NOMO-1 (cell line): ENCODE data around the gene VN1R5.

ENCODE experiments used
- DNase-seq, 2 experiments: peaks; one replicate each; lab custom pipeline; 2025; ENCODE audit not compliant: unreplicated experiment in 2 of 2; lab: John Stamatoyannopoulos, UW

VN1R5 gene

DNA sequence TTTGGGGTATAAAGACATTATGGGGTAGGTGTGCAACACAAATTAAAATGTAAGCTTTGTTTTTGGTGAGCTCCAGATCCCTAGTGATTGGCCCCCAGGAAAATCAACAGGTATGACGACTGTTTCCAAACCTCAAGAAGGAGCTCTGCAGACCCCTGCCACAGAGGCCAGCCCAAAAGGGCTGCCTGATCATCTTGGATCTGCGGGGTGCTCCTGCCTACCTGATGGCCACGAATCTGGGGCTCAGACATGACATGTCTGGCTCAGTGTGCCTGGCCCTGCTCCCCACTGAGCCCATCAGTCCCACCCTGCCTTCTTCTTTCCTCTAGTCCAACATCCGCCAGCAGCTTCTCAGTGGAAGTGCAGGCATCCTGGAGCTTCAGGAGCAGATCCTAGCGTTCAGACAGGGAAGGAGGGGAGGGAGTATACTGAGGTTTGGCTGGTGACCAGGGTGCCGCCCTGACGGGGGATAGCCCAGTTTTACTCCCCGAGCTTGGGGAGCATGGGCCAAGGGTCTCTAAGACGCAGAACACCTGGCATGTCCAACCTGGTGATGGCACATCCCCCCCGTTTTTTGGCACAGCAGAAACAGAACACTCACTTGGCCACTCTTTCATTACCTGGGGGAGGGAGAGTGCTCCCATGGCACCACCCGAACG, 44.0 kb downstream of the VN1R5 start:
- no peak for DNase-seq

DNA sequence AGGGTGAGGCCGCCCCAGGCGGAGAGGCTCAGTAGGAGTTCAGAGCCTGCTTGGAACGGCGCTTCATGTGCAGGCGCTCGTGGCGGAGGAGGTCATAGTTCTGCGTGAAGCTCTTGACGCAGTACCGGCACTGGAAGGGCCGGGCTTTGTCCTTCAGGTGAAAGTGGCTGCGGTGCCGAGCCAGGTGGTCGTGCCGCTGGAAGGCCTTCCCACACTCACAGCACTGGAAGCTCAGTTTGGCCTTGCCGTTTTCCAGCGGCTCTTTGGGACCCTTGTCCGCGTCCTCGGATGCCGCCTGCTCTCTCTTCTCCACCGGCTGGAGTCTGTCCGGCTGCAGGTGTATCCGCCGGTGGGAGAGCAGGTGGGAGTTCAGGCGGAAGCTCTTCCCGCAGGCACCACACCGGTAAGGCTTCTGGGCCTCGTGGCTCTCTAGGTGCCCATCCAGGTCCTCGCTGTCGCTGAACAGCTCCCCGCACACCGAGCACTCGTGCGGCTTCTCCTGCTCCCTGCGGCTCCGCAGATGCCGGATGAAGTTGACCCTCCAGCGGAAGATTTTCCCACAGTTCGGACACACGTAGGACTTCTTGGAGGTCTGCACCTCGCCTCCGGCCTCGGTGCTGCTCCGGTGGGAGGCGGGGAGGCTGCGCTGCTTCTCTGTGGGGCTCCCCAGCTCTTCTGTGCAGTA, 44.8 kb downstream of the VN1R5 start:
- DNase-seq: no peak

DNA sequence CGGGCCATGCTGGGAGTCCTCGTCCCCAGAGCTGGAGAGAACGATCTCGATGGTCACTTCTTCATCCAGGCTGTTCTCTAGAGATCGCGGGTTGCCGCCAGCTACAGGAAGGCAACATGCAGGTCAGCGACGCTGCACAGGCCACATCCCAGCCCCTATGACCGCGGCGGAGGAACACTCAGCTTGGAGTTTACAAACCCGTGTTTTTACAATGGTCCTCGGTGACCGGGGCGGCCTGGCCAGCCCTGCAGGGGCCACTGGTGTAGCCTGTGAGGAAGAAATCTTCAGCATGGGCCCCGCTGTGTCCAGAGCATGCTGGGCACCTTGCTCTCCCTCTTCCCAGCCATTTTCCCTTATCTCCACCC, 45.3 kb downstream of the VN1R5 start:
- no peak for DNase-seq

DNA sequence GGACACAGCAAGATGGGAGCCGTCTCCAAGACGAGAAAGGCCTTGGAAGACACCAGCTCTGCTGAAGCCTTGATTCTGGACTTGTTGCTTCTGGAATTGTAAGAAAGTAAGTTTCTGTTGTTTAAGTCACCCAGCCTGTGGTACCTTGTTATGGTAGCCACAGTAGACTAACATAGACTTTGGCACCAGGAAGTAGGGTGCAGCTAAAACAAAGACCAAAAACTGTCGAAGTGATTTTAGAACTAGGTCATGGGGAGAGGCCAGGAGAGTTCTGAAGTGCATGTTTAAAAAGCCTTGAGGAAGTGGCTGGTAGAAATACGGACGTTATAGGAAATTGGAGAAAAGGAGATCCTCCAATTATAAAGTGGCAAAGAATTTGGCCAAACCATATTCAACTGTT, 47.3 kb downstream of the VN1R5 start:
- DNase-seq: no peak

DNA sequence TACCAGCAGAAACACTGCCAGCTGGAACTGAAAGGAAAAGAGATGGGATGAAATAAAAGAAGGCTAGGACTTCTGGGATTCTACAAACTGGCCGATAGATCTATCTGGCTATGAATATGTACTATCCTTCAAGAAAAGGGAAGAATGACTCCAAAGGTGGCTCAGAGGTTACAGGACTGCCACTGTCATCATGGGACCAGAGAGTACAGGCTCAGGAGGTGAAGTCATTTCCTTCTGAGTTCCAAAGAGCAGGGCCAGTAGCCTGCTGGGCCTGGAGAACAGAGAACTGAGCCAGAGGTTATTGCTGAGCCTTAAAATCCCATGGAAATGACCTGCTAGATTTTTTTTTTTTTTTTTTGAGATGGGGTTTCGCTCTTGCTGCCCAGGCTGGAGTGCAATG, 48.2 kb downstream of the VN1R5 start:
- no peak for DNase-seq
